Activated T-cell treated with anti-CD3 and anti-CD28 coated beads, Interleukin-2, amount 50 U/mL, for 48 hours (primary cell): ENCODE measurements around the gene PPP2R3C.
"Not testable (repeated sequence)": the region's sequence is repeated elsewhere in the genome, so short reads cannot be mapped to it uniquely, and the experiment has no call there.

Source experiments
- DNase-seq, 2 experiments: peaks; one replicate each; pipeline ENCODE4 v3.0.0-alpha.2; 2020

PPP2R3C gene

GRCh38 chr14:35123388-35123703, 1.6 kb upstream of the PPP2R3C start:
- DNase-seq, result no peak

GRCh38 chr14:35122696-35123387, 1.1 kb upstream of the PPP2R3C start:
- no peak for DNase-seq

- DNase-seq, result peak; percentile 39 to 41
These were observed 534 bp downstream of the PPP2R3C start for GRCh38 chr14:35121026-35121886.

- no peak for DNase-seq
These were observed 4.7 kb downstream of the PPP2R3C start for GRCh38 chr14:35117112-35117511.

- DNase-seq, result no peak
These were observed 5.5 kb downstream of the PPP2R3C start for GRCh38 chr14:35116242-35116641.

- no peak for DNase-seq
These were observed 7.8 kb downstream of the PPP2R3C start for GRCh38 chr14:35114036-35114435.

- DNase-seq, result no peak
These were observed 8.4 kb downstream of the PPP2R3C start for GRCh38 chr14:35113308-35113950.

- DNase-seq, result no peak
These were observed 9.1 kb downstream of the PPP2R3C start for GRCh38 chr14:35112641-35113040.

- DNase-seq, result no peak
These were observed 13.9 kb downstream of the PPP2R3C start for GRCh38 chr14:35107866-35108265.

- DNase-seq, result not testable (repeated sequence)
These were observed 27.1 kb downstream of the PPP2R3C start for GRCh38 chr14:35094645-35095044.

GRCh38 chr14:35088514-35088913, 33.3 kb downstream of the PPP2R3C start:
- DNase-seq, result no peak

- no peak for DNase-seq
These were observed 36.3 kb downstream of the PPP2R3C start for GRCh38 chr14:35085441-35085840.

GRCh38 chr14:35083530-35084150, 38.1 kb downstream of the PPP2R3C start:
- no peak for DNase-seq

GRCh38 chr14:35079742-35080141, 42.0 kb downstream of the PPP2R3C start:
- DNase-seq, result no peak

- DNase-seq, result no peak
These were observed 43.7 kb downstream of the PPP2R3C start for GRCh38 chr14:35078082-35078481.

- no peak for DNase-seq
These were observed 48.3 kb downstream of the PPP2R3C start for GRCh38 chr14:35073486-35073885.

- no peak for DNase-seq
These were observed 49.6 kb downstream of the PPP2R3C start for GRCh38 chr14:35072226-35072625.

GRCh38 chr14:35068238-35069012, 53.4 kb downstream of the PPP2R3C start:
- no peak for DNase-seq

- not testable (repeated sequence) for DNase-seq
These were observed 56.1 kb downstream of the PPP2R3C start for GRCh38 chr14:35065731-35066130.

GRCh38 chr14:35061113-35061791, 60.5 kb downstream of the PPP2R3C start:
- DNase-seq, result not testable (repeated sequence)

- DNase-seq, result no peak
These were observed 69.2 kb downstream of the PPP2R3C start for GRCh38 chr14:35052637-35053036.

GRCh38 chr14:35051796-35052195, 70.0 kb downstream of the PPP2R3C start:
- DNase-seq, result no peak
